Measurements from ENCODE around the gene LZTS2. TPM values are rescaled to one million over a fixed set of nuclear protein-coding genes. Genes with fewer than 3 reads are reported as not detected.

Gene LZTS2
- total and polyA plus RNA-seq, 2 experiments from 2014 or later, result 73.6 to 90.7 TPM

DNA sequence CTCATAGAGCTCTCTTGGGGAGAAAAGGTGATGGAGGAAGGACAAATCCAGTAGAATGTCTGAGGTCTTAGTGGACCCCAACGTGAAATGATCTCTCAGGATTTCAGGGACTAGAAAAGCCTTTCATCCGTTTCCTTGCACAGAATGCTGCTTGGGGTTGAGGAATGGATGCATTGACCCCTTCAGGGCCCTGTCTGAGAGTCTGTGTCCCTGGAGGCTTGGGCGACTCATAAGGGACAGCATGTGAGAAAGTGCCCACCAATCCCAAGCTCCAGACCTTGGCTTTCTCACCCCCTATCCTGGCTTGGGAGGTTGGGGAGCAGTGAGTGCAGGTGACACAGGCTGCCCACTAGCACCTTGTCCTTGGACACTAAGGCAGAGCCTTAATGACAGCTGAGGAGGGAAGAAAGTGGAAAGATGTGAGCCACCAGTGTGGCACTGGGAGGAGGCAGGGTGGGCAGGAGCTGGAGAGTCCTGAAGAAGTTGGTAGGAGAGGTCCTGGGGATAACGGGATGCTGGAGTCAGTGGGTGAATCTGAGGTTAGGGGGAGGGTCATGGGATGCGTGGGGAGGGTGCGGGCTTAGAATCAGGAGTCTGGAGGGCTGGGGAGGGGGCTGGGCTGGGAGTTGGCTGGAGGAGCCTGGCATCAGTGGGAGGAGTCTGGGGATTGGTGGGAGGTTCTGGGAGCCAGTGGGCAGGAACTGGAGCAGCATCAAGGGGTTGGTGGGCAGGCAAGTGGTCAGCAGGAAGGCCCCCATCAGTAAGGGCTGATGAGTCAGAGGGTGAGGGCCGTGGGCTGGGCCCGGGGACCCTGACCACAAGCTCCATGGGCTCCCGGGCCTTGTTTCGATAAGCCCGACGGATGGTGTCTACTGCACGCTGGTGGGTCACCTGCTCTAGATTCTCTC, 8.6 kb downstream of the LZTS2 start:
- no peak overlapping the region for H2AFZ ChIP-seq

DNA sequence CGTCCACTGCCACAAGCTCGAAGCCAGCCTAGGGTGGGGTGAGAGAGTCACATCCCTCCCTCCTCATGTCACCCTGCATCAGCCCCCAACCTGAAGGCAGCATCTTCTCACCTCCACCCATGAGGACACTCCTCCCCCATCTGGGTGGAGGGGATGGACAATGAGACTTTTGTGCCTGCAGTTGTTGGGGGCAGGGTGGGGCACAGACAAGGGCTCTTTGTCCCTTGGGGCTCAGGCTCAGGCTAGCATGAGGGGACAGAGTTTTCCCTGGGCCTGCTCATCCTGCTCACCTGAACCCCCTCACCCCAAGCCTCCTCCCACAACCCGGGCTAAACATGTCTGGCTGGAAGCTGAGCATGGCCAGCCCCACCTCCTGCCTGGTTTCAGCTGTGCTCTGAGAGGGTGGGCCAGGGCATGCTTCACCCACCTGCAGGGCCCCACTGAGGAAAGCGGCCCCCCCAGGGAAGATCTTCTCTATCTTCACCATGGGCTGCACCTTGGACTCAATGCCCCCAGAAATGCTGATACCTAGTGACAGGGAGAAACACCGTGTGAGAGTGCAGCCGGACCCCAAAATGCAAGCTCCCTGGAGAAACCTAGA, 9.3 kb downstream of the LZTS2 start:
- Histone ChIP-seq H3K9me2 (replicated peaks; ENCODE audit: insufficient read depth) (no peaks in the 10 kb centered on the region), H3K27me3 (no peaks in the 10 kb centered on the region), H3K36me3 (replicated peaks; ENCODE audit: insufficient read depth, low read depth) (no peaks in the 10 kb centered on the region), H3K27ac (no peak overlapping the region), H3K9me3 (ENCODE audit: low read depth) (no peaks in the 10 kb centered on the region), H3K4me3 (no peak overlapping the region), H2AFZ (no peak overlapping the region), H3K79me2 (peaks cover 11% of the 10 kb centered on the region), H3K4me2 (no peak overlapping the region), H3K4me1 (ENCODE audit: insufficient read depth) (peaks cover 6% of the 10 kb centered on the region), H4K20me1 (ENCODE audit: insufficient read depth, poor library complexity, severe bottlenecking) (no peaks in the 10 kb centered on the region)
- DNase-seq (ENCODE audit: low spot score), result no peak
- WGBS (ENCODE audit: low lambda C conversion rate, missing lambda C conversion rate), result 91% methylated on average over 6 of the region's 6 CpGs
- no peak for TF ChIP-seq EZH2phosphoT487 (IDR thresholded peaks at IDR 0.05; ENCODE audit: low read depth, severe bottlenecking, unreplicated experiment)
- no peak for TF ChIP-seq EZH2 (IDR thresholded peaks at IDR 0.05; ENCODE audit: borderline replicate concordance)
- no peak for TF ChIP-seq CTCF (IDR thresholded peaks at IDR 0.05; ENCODE audit: poor library complexity)

More for the DNA sequence above, 8.6 kb downstream of the LZTS2 start:
- 75% methylated on average over 13 of the region's 13 CpGs for WGBS (ENCODE audit: low lambda C conversion rate, missing lambda C conversion rate)
- H4K20me1 ChIP-seq (ENCODE audit: insufficient read depth, poor library complexity, severe bottlenecking), result no peaks in the 10 kb centered on the region
- DNase-seq (ENCODE audit: low spot score), result no peak
- no peak overlapping the region for H3K27ac ChIP-seq
- H3K27me3 ChIP-seq, result no peaks in the 10 kb centered on the region
- H3K4me1 ChIP-seq (ENCODE audit: insufficient read depth), result peaks cover 3% of the 10 kb centered on the region
- H3K79me2 ChIP-seq, result peaks cover 19% of the 10 kb centered on the region
- H3K9me2 ChIP-seq (replicated peaks; ENCODE audit: insufficient read depth), result no peaks in the 10 kb centered on the region
- no peak overlapping the region for H3K4me3 ChIP-seq
- no peaks in the 10 kb centered on the region for H3K36me3 ChIP-seq (replicated peaks; ENCODE audit: insufficient read depth, low read depth)
- no peaks in the 10 kb centered on the region for H3K9me3 ChIP-seq (ENCODE audit: low read depth)
- H3K4me2 ChIP-seq, result no peak overlapping the region
- TF ChIP-seq EZH2phosphoT487 (IDR thresholded peaks at IDR 0.05; ENCODE audit: low read depth, severe bottlenecking, unreplicated experiment) (no peak), EZH2 (IDR thresholded peaks at IDR 0.05; ENCODE audit: borderline replicate concordance) (no peak), CTCF (IDR thresholded peaks at IDR 0.05; ENCODE audit: poor library complexity) (no peak)

DNA sequence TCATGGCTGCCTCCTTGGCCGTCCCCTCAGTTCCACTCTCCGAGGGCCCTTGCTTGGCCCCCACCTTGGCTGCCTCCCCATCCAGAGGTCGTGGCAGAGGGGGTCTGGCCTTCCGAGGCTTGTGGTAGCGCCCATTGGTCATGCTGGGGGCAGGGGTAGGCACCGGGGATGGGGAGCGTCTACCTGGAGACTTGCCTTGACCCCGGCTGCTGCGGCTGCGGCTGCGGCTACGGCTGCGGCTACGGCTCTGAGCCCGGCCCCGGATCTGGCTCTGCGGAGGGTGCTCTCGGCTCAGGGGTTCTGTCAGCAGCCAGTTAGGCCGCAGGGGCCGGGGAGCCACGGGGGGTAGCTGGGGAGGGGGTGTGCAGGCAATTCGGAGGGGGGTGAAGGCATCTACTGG, 10.7 kb downstream of the LZTS2 start:
- DNase-seq (ENCODE audit: low spot score), result no peak
- WGBS (ENCODE audit: low lambda C conversion rate, missing lambda C conversion rate), result 95% methylated on average over 15 of the region's 22 CpGs
- TF ChIP-seq EZH2phosphoT487 (IDR thresholded peaks at IDR 0.05; ENCODE audit: low read depth, severe bottlenecking, unreplicated experiment) (no peak), EZH2 (IDR thresholded peaks at IDR 0.05; ENCODE audit: borderline replicate concordance) (no peak), CTCF (IDR thresholded peaks at IDR 0.05; ENCODE audit: poor library complexity) (no peak)
- H3K79me2 ChIP-seq, result no peaks in the 10 kb centered on the region
- H3K9me2 ChIP-seq (replicated peaks; ENCODE audit: insufficient read depth), result no peaks in the 10 kb centered on the region
- H3K4me3 ChIP-seq, result no peak overlapping the region
- no peak overlapping the region for H3K4me2 ChIP-seq
- H3K4me1 ChIP-seq (ENCODE audit: insufficient read depth), result peaks cover 6% of the 10 kb centered on the region
- no peaks in the 10 kb centered on the region for H3K36me3 ChIP-seq (replicated peaks; ENCODE audit: insufficient read depth, low read depth)
- H2AFZ ChIP-seq, result no peak overlapping the region
- no peaks in the 10 kb centered on the region for H3K27me3 ChIP-seq
- no peaks in the 10 kb centered on the region for H4K20me1 ChIP-seq (ENCODE audit: insufficient read depth, poor library complexity, severe bottlenecking)
- H3K9me3 ChIP-seq (ENCODE audit: low read depth), result no peaks in the 10 kb centered on the region
- H3K27ac ChIP-seq, result no peak overlapping the region

Data from hepatocyte (in vitro differentiated cells).